HepG2 (cell line): Measurements from ENCODE around the gene GFY. TPM values are rescaled to one million over a fixed set of nuclear protein-coding genes. Genes with fewer than 3 reads are reported as not detected.

Experiments
- ATAC-seq: fragments of 200-7000 bp; cut with Tn5 transposase; 3 replicates; pipeline ENCODE4 v1.9.1; 2020; ENCODE audit warnings: mild to moderate bottlenecking, moderate library complexity
- Bru-seq: library from RNA; stranded (reverse); fragments of 400-500 nt; gene quantifications from one replicate; lab custom pipeline; 2021; lab: Mats Ljungman, UMichigan
- BruChase-seq, 2 experiments: library from RNA; stranded (reverse); fragments of 400-500 nt; gene quantifications; one replicate each; lab custom pipeline; 2021; lab: Mats Ljungman, UMichigan
- BruUV-seq: library from RNA; stranded (reverse); fragments of 400-500 nt; replicated peaks from 2 replicates; lab custom pipeline; 2021; lab: Mats Ljungman, UMichigan
- CTCF ChIA-PET: fragments of 300-600 bp; formaldehyde crosslinking; extraction: SDS; loops from one replicate; lab custom pipeline; 2021; ENCODE audit warnings: low total read pairs, inconsistent platforms, low intra/inter-chr PET ratio; lab: Yijun Ruan, JAX
- POLR2A ChIA-PET: fragments of 350-600 bp; sonication (Branson Sonifier 250); formaldehyde crosslinking; loops from one replicate; lab custom pipeline; 2020; ENCODE audit warnings: antibody characterized with exemption, inconsistent platforms; lab: Yijun Ruan, JAX
- DNase-seq: peaks from one replicate; pipeline ENCODE4 v3.0.0-alpha.2; 2015; ENCODE audit warnings: low spot score
- FAIRE-seq: peaks from 3 replicates; lab custom pipeline; 2011; peaks lifted over from hg19 to GRCh38; lab: Jason Lieb, UNC
- H2AFZ ChIP-seq: one replicate; pipeline ENCODE4 v1.6.1; 2011; ENCODE audit warnings: low read length, inconsistent platforms
- H3K27ac ChIP-seq: fragments of 300-600 bp; 3 replicates; pipeline ENCODE4 v1.8.0; 2011; ENCODE audit warnings: mixed run types, mild to moderate bottlenecking, mixed read lengths, low read length, inconsistent platforms; ENCODE audit not compliant: insufficient read depth; ENCODE audit errors: extremely low read length
- H3K27me3 ChIP-seq, 2 experiments: fragments of 200-600 bp in 1 of 2; 2 replicates in 1 of 2; 3 replicates in 1 of 2; pipeline versions ENCODE4 v1.6.0 to v1.8.0; 2011; ENCODE audit warnings: low read length in 2 of 2, mild to moderate bottlenecking in 2 of 2, moderate library complexity in 2 of 2, inconsistent platforms in 1 of 2; ENCODE audit not compliant: insufficient read depth in 2 of 2, control insufficient read depth in 1 of 2
- H3K36me3 ChIP-seq, 2 experiments: fragments of 200-600 bp in 1 of 2; replicated peaks in 1 of 2; 2 replicates in 1 of 2; 3 replicates in 1 of 2; pipeline versions ENCODE4 v1.5.1 to v1.8.0; 2011; ENCODE audit warnings: low read length in 2 of 2, inconsistent platforms in 1 of 2; ENCODE audit not compliant: insufficient read depth in 2 of 2, control insufficient read depth in 1 of 2
- H3K4me1 ChIP-seq: 2 replicates; pipeline ENCODE4 v1.5.1; 2012; ENCODE audit warnings: low read length, inconsistent platforms; ENCODE audit not compliant: insufficient read depth
- H3K4me2 ChIP-seq: 2 replicates; pipeline ENCODE4 v1.6.0; 2011; ENCODE audit warnings: low read depth, low read length, inconsistent platforms
- H3K4me3 ChIP-seq, 3 experiments: fragments of 200-600 bp in 1 of 3; sonication (generic), shearing (Covaris generic) in 1 of 3; replicated peaks in 1 of 3; 2 replicates each; pipeline ENCODE4 v1.5.1; 2011 to 2016; ENCODE audit warnings: low read length in 3 of 3, inconsistent platforms in 2 of 3, low read depth in 2 of 3, mild to moderate bottlenecking in 2 of 3, control low read depth in 1 of 3, mixed read lengths in 1 of 3; ENCODE audit not compliant: insufficient read depth in 1 of 3
- H3K79me2 ChIP-seq: one replicate; pipeline ENCODE4 v1.6.1; 2011; ENCODE audit warnings: low read length, inconsistent platforms; ENCODE audit not compliant: insufficient read depth
- H3K9ac ChIP-seq: 2 replicates; pipeline ENCODE4 v1.6.0; 2011; ENCODE audit warnings: mild to moderate bottlenecking, low read depth, low read length, inconsistent platforms; ENCODE audit not compliant: insufficient read depth
- H3K9me3 ChIP-seq: 2 replicates; pipeline ENCODE4 v1.5.1; 2012; ENCODE audit warnings: mild to moderate bottlenecking, low read length
- H4K20me1 ChIP-seq: 2 replicates; pipeline ENCODE4 v1.6.0; 2011; ENCODE audit warnings: inconsistent platforms, mild to moderate bottlenecking, low read length, moderate library complexity; ENCODE audit not compliant: insufficient read depth
- DMAP1 ChIP-seq: IDR thresholded peaks from 2 replicates; pipeline ENCODE4 v1.6.1; 2016
- HNRNPLL ChIP-seq: fragments of 200-400 bp; formaldehyde crosslinking; IDR thresholded peaks from 2 replicates; pipeline ENCODE4 v1.6.1; 2017; ENCODE audit warnings: mild to moderate bottlenecking, low read depth, low read length; ENCODE audit not compliant: poor library complexity, severe bottlenecking
- ZSCAN31 ChIP-seq: sonication (generic); formaldehyde crosslinking; IDR thresholded peaks from 2 replicates; pipeline ENCODE4 v1.5.0; 2020; ENCODE audit warnings: low read depth, mild to moderate bottlenecking, missing genetic modification reagents
- WGBS: methylation state at CpG from one replicate; pipeline ENCODE4 v1.1.6; 2017; ENCODE audit warnings: low lambda C conversion rate; 5-methylcytosine and 5-hydroxymethylcytosine counted together
- in situ Hi-C: cut with HindIII; loops from 2 replicates; pipeline ENCODE4 v1.10.0; 2017; ENCODE audit warnings: low pct_unique_long_range_greater_than_20kb; ENCODE audit not compliant: extremely low pct_ligation_motif_present
- intact Hi-C: fragments of 100-400 bp; cut with micrococcal nuclease; formaldehyde crosslinking; loops from one replicate; pipeline ENCODE4 v1.10.0; 2022; ENCODE audit not compliant: unreplicated experiment
- long read RNA-seq, 2 experiments: library from RNA in 1 of 2; library from polyadenylated mRNA in 1 of 2; stranded (forward) in 1 of 2; unstranded in 1 of 2; transcript quantifications; one replicate each; pipeline ENCODE4 v2.0.0, GENCODE V29; 2019 to 2022
- polyA minus RNA-seq, 3 experiments: library from RNA; depleted of rRNA, polyadenylated mRNA; stranded (reverse); fragments of >200 nt; gene quantifications; 2 replicates each; pipeline ENCODE4 v1.2.3, GENCODE V29; 2011; ENCODE audit warnings: low replicate concordance in 1 of 3
- polyA plus RNA-seq, 8 experiments: library from polyadenylated mRNA; depleted of rRNA in 3 of 8; stranded (reverse) in 7 of 8; unstranded in 1 of 8; fragments of >200 nt; fragmentation: Illumina TruSeq in 4 of 8; extraction: Trizol in 4 of 8; gene quantifications; 2 replicates each; pipeline versions ENCODE4 v1.2.1 to v1.2.3, GENCODE V29; 2011 to 2016; ENCODE audit warnings: low read depth in 4 of 8, missing spikeins in 1 of 8, mixed read lengths in 1 of 8; ENCODE audit not compliant: insufficient read depth in 1 of 8
- total RNA-seq, 5 experiments: library from RNA; depleted of rRNA; stranded (reverse); fragments of >200 nt; fragmentation: Illumina TruSeq; extraction: Trizol; gene quantifications; 2 replicates each; pipeline ENCODE4 v1.2.3, GENCODE V29; 2016; ENCODE audit warnings: low read depth in 1 of 5
- TF ChIP-seq, protein P1 (sequence below): sonication (generic); formaldehyde crosslinking; IDR thresholded peaks from 2 replicates; pipeline ENCODE4 v1.8.0; 2022; ENCODE audit warnings: missing genetic modification reagents, mild to moderate bottlenecking, borderline replicate concordance

The GFY gene, protein sequence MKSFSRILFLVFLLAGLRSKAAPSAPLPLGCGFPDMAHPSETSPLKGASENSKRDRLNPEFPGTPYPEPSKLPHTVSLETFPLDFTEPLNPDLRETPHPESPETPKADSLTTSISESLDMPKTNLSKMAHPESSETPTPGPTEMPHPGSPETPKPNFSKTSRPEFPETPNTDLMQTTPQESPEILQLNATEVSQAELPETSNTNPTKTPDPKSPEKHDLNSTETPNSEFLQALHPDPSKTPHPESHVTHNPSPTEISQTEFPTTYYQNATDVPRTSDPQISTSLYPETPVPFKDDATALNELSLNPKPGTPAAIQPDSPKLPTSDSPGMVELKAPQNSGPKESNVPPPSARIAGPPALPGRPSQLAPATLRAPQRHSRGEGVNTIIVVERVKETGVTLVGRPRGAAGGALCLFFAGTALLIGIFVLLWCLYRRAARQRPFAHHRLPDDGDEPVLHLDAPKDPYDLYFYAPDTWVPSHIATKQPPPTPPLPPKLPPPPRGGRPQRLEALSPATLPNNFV
- total RNA-seq (2016; rRNA removed; fragmentation: Illumina TruSeq; extraction: Trizol) (not detected in 2 replicates), polyA plus RNA-seq (2011; rRNA removed) (not detected in 2 replicates), polyA minus RNA-seq (2011; rRNA and poly(A)+ RNA removed; ENCODE audit: low replicate concordance) (not detected in 2 replicates), Bru-seq, nascent RNA (not detected), BruChase-seq, experiment 1, labeled RNA remaining after a 6-hour chase (not detected), BruChase-seq, experiment 2, labeled RNA remaining after a 2-hour chase (not detected)
- total RNA-seq (2016; cell fraction: cytosol; rRNA removed; fragmentation: Illumina TruSeq; extraction: Trizol; ENCODE audit: low read depth): not detected in 2 replicates
- not detected in 2 replicates for total RNA-seq (2016; cell fraction: insoluble cytoplasmic fraction; rRNA removed; fragmentation: Illumina TruSeq; extraction: Trizol)
- not detected in 2 replicates for total RNA-seq (2016; cell fraction: membrane; rRNA removed; fragmentation: Illumina TruSeq; extraction: Trizol)
- not detected in 2 replicates for total RNA-seq (2016; cell fraction: nucleus; rRNA removed; fragmentation: Illumina TruSeq; extraction: Trizol)
- not detected in 2 replicates for polyA plus RNA-seq (2011; cell fraction: cytosol; rRNA removed)
- not detected in 2 replicates for polyA plus RNA-seq (2011; cell fraction: nucleus; rRNA removed)
- not detected in 2 replicates for polyA plus RNA-seq (2012)
- polyA plus RNA-seq (2016; cell fraction: cytosol; fragmentation: Illumina TruSeq; extraction: Trizol; ENCODE audit: low read depth): not detected in 2 replicates
- not detected in 2 replicates for polyA plus RNA-seq (2016; cell fraction: insoluble cytoplasmic fraction; fragmentation: Illumina TruSeq; extraction: Trizol; ENCODE audit: low read depth)
- polyA plus RNA-seq (2016; cell fraction: membrane; fragmentation: Illumina TruSeq; extraction: Trizol; ENCODE audit: low read depth): not detected in 2 replicates
- polyA plus RNA-seq (2016; cell fraction: nucleus; fragmentation: Illumina TruSeq; extraction: Trizol; ENCODE audit: insufficient read depth, low read depth): not detected in 2 replicates
- not detected in 2 replicates for polyA minus RNA-seq (2011; cell fraction: cytosol; rRNA and poly(A)+ RNA removed)
- not detected in 2 replicates for polyA minus RNA-seq (2011; cell fraction: nucleus; rRNA and poly(A)+ RNA removed)
- long read RNA-seq, experiment 1: 0 reads
- long read RNA-seq, experiment 2: 0 reads

GRCh38 chr19:49425178-49425577 lies at the start of gene GFY:
Gene GFY, plus strand, starts transcription at chr19:49425388. Its CDS starts 1,043 bp downstream, at chr19:49426431.
- no peaks in the 10 kb centered on the region for H4K20me1 ChIP-seq
- H3K4me2 ChIP-seq: no peak within 1 kb of the TSS
- intact Hi-C loops (loop anchor here (5.0 kb wide), 1 partner anchor 33 kb away; no protein-coding TSS in a partner anchor), in situ Hi-C loops (loop anchor here (5.0 kb wide), 1 partner anchor 33 kb away; no protein-coding TSS in a partner anchor)
- H3K4me3 ChIP-seq: no peak within 1 kb of the TSS
- ATAC-seq: no peak
- BruUV-seq: no TSS peak
- no peak within 1 kb of the TSS for H3K9ac ChIP-seq
- H3K27me3 ChIP-seq: peaks cover 12 to 89% of the 10 kb centered on the region in 2 experiments
- no peak for FAIRE-seq
- TF ChIP-seq, protein P1, sequence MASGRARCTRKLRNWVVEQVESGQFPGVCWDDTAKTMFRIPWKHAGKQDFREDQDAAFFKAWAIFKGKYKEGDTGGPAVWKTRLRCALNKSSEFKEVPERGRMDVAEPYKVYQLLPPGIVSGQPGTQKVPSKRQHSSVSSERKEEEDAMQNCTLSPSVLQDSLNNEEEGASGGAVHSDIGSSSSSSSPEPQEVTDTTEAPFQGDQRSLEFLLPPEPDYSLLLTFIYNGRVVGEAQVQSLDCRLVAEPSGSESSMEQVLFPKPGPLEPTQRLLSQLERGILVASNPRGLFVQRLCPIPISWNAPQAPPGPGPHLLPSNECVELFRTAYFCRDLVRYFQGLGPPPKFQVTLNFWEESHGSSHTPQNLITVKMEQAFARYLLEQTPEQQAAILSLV: no peak
- TF ChIP-seq HNRNPLL: no peak
- no peak for TF ChIP-seq DMAP1 (CRISPR knock-in tag)
- TF ChIP-seq ZSCAN31 (CRISPR knock-in tag): no peak
- WGBS: 30% methylated on average over 7 of the region's 7 CpGs
- H2AFZ ChIP-seq: no peak within 1 kb of the TSS
- no peaks in the 10 kb centered on the region for H3K36me3 ChIP-seq
- no peaks in the 10 kb centered on the region for H3K79me2 ChIP-seq
- CTCF ChIA-PET: no interaction called here
- no peak for DNase-seq
- H3K27ac ChIP-seq: no peak within 1 kb of the TSS
- POLR2A ChIA-PET: no interaction called here
- no peaks in the 10 kb centered on the region for H3K9me3 ChIP-seq
- peaks cover 16% of the 10 kb centered on the region for H3K4me1 ChIP-seq
